Posterior cingulate gyrus (tissue), 11 donors: ENCODE data around the gene RNASE11.
A peak's percentile ranks its signal among the peaks of the same experiment; 100 is the strongest.
"Not testable (repeated sequence)": the region's sequence is repeated elsewhere in the genome, so short reads cannot be mapped to it uniquely, and the experiment has no call there.

Source experiments
- DNase-seq, 10 donors: peaks; one replicate each; pipeline versions ENCODE4 v3.0.0 to v3.0.0-alpha.2; 2020 to 2021; ENCODE audit warnings: mixed read lengths in 3 of 10
- intact Hi-C: fragments of 100-400 bp; cut with DNase I; formaldehyde crosslinking; loops from one replicate; pipeline ENCODE4 v1.15.1; 2023

The RNASE11 gene

GRCh38 chr14:20587489-20588154, at the start of gene RNASE11:
TSS of gene RNASE11 (minus strand) at chr14:20588001.
- no peak for DNase-seq

GRCh38 chr14:20632831-20633691, 45.3 kb upstream of the RNASE11 start:
- intact Hi-C loops: loop anchor here (5.0 to 10.0 kb wide), 2 partner anchors 49 to 342 kb away; partner anchors contain the start of gene RNASE4
- peak in 4 of 10 donors; percentile 27 to 85 (median 55) for DNase-seq

More at GRCh38 chr14:20587489-20588154, at the start of gene RNASE11:
- intact Hi-C loops: no loop called here

- DNase-seq: no peak
- intact Hi-C loops: loop anchor here (5.0 to 10.0 kb wide), 2 partner anchors 50 to 342 kb away; partner anchors contain the start of gene RNASE4
Measured at GRCh38 chr14:20632448-20632830, 44.6 kb upstream of the RNASE11 start.

GRCh38 chr14:20631880-20632389, 44.1 kb upstream of the RNASE11 start:
- peak in 5 of 10 donors; percentile 39 to 92 (median 68) for DNase-seq
- intact Hi-C loops: loop anchor here (5.0 to 10.0 kb wide), 2 partner anchors 50 to 343 kb away; partner anchors contain the start of gene RNASE4

GRCh38 chr14:20631023-20631879, 43.5 kb upstream of the RNASE11 start:
- intact Hi-C loops: loop anchor here (5.0 to 10.0 kb wide), 2 partner anchors 51 to 344 kb away; partner anchors contain the start of gene RNASE4
- peak in 4 of 10 donors; percentile 40 to 79 (median 44) for DNase-seq

- intact Hi-C loops: loop anchor here (1.0 to 10.0 kb wide), 3 partner anchors 19 to 344 kb away; partner anchors contain the start of gene RNASE4
- DNase-seq: no peak
Measured at GRCh38 chr14:20630340-20631022, 42.7 kb upstream of the RNASE11 start.

- no peak for DNase-seq
- intact Hi-C loops: no loop called here
Measured at GRCh38 chr14:20628063-20628854, 40.5 kb upstream of the RNASE11 start.

GRCh38 chr14:20627346-20628027, 39.7 kb upstream of the RNASE11 start:
- no peak for DNase-seq
- intact Hi-C loops: no loop called here

- intact Hi-C loops: no loop called here
- no peak for DNase-seq
Measured at GRCh38 chr14:20626274-20626673, 38.5 kb upstream of the RNASE11 start.

- intact Hi-C loops: no loop called here
- no peak for DNase-seq
Measured at GRCh38 chr14:20624495-20625070, 36.8 kb upstream of the RNASE11 start.

GRCh38 chr14:20623798-20624197, 36.0 kb upstream of the RNASE11 start:
- no peak for DNase-seq
- intact Hi-C loops: no loop called here

- peak in 1 of 10 donors; percentile 51 for DNase-seq
- intact Hi-C loops: no loop called here
Measured at GRCh38 chr14:20622816-20623291, 35.1 kb upstream of the RNASE11 start.

- intact Hi-C loops: no loop called here
- no peak for DNase-seq
Measured at GRCh38 chr14:20620798-20621478, 33.1 kb upstream of the RNASE11 start.

GRCh38 chr14:20619688-20620087, 31.9 kb upstream of the RNASE11 start:
- intact Hi-C loops, DNase-seq: not testable (repeated sequence)

GRCh38 chr14:20618271-20618749, 30.5 kb upstream of the RNASE11 start:
- intact Hi-C loops: no loop called here
- no peak for DNase-seq

- DNase-seq: peak in 1 of 10 donors; percentile 54
- intact Hi-C loops: no loop called here
Measured at GRCh38 chr14:20617138-20618003, 29.6 kb upstream of the RNASE11 start.
